ENCODE results near the gene GNA12. TPM values are rescaled to one million over a fixed set of nuclear protein-coding genes. Genes with fewer than 3 reads are reported as not detected.
A peak's percentile ranks its signal among the peaks of the same experiment; 100 is the strongest.

Gene GNA12
- total and polyA plus RNA-seq, 12 donors = 8.2 to 65.1 (median 42.9) TPM

DNA sequence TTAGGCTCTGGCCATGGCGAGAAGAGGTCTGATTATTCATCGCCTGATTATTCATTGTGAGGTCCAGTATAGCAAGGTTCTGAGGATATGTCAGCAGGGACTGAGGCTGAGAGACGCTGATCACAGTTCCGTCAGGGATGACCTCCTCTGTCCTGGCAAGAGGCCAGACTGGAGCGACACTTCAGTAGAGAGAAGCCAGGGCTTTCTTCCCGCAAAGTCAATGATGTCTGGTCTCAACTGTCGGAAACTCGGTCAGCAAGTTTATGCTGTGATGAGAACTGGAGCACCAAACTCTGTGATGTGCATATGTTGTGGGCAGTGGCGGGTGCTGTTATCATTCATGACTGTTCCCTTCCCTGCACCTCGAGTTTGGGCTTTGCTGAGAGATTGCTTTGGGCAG, 29.0 kb upstream of the GNA12 start:
- Histone ChIP-seq H3K36me3 (replicated peaks in 1 of 2) (no peaks in the 10 kb centered on the region), H3K9me3 (replicated peaks in 1 of 3) (no peaks in the 10 kb centered on the region), H3K27ac (no peak overlapping the region), H3K4me3 (no peak overlapping the region), H3K27me3 (no peaks in the 10 kb centered on the region), H3K4me1 (replicated peaks in 1 of 2) (no peaks in the 10 kb centered on the region)
- peak in 5 of 7 donors; percentile 39 to 78 (median 46) for DNase-seq
- 46 to 62% (median 54%) methylated on average over 9 to 10 of the region's 10 CpGs for WGBS, 4 donors
- intact Hi-C loops (cut with DNase I) = no loop called here
- no peak for TF ChIP-seq POLR2A (IDR thresholded peaks at IDR 0.05)
- TF ChIP-seq CTCF (IDR thresholded peaks at IDR 0.05) = no peak

- no peak overlapping the region for H3K4me3 ChIP-seq
- no peak for DNase-seq
- H3K36me3 ChIP-seq (replicated peaks in 1 of 2) = no peaks in the 10 kb centered on the region
- H3K4me1 ChIP-seq (replicated peaks in 1 of 2) = no peaks in the 10 kb centered on the region
- WGBS, 4 donors = 81 to 95% (median 88%) methylated on average over 10 of the region's 10 CpGs
- H3K9me3 ChIP-seq (replicated peaks in 1 of 3) = no peaks in the 10 kb centered on the region
- intact Hi-C loops (cut with DNase I) = no loop called here
- TF ChIP-seq CTCF (IDR thresholded peaks at IDR 0.05) (no peak), POLR2A (IDR thresholded peaks at IDR 0.05) (no peak)
- H3K27me3 ChIP-seq = no peaks in the 10 kb centered on the region
- no peak overlapping the region for H3K27ac ChIP-seq
Measured at GRCh38 chr7:2872296-2872874, 28.3 kb upstream of the GNA12 start.

DNA sequence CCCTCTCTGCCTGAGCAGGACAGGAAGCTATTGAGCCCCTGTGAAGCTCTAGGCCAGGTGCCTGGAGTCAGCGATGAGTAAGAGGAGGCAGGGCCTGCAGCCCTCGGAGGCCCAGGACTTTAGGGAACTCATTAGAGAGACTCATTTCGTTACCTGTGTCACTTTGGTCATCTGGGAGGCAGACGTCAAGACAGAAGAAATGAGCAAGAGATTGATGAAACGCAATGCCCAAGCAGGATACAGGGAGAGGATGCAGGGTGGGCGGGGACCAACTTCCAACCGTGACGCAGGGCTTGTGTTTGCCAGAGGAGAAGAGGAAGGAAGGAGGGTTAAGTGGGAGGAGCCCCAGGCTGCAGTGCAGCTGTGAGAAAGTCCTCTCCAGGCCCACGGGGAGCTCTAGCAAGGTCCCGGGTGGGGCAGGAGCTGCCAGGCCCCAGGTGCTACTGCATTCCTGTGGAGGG, 26.4 kb upstream of the GNA12 start:
- no peaks in the 10 kb centered on the region for H3K4me1 ChIP-seq (replicated peaks in 1 of 2)
- intact Hi-C loops (cut with DNase I) = no loop called here
- H3K4me3 ChIP-seq = no peak overlapping the region
- peak; percentile 50 to 90 (median 65) for DNase-seq
- H3K9me3 ChIP-seq (replicated peaks in 1 of 3) = no peaks in the 10 kb centered on the region
- no peak overlapping the region for H3K27ac ChIP-seq
- WGBS, 4 donors = 19 to 31% (median 29%) methylated on average over 10 of the region's 10 CpGs
- no peaks in the 10 kb centered on the region for H3K36me3 ChIP-seq (replicated peaks in 1 of 2)
- H3K27me3 ChIP-seq = no peaks in the 10 kb centered on the region
- TF ChIP-seq CTCF (IDR thresholded peaks at IDR 0.05) = no peak
- no peak for TF ChIP-seq POLR2A (IDR thresholded peaks at IDR 0.05)

DNA sequence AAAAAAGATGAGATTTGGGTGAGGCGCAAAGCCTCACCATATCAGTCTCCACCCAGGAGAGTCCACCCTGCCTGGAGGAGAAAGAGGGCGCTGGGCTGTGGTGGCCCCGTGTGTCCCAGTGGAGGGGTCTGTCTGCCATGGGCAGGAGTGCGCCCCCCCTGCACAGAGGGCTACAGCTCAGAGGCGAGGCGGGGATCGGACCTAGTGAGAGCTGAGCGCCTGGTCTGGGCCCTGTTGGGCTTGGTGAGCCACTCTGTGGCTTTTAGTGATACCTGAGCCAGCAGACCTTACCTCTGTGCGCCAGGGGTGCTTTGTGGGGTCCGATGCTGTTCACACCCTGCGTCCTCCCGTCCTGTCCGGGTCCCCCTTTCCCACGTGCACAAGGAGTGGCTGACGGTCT, 25.9 kb upstream of the GNA12 start:
- H3K27me3 ChIP-seq = no peaks in the 10 kb centered on the region
- TF ChIP-seq POLR2A (IDR thresholded peaks at IDR 0.05) (no peak), CTCF (IDR thresholded peaks at IDR 0.05) (no peak)
- no peak for DNase-seq
- no peaks in the 10 kb centered on the region for H3K36me3 ChIP-seq (replicated peaks in 1 of 2)
- 78 to 89% (median 84%) methylated on average over 3 to 15 of the region's 15 CpGs for WGBS, 4 donors
- intact Hi-C loops (cut with DNase I) = no loop called here
- H3K4me3 ChIP-seq = no peak overlapping the region
- H3K27ac ChIP-seq = no peak overlapping the region
- H3K9me3 ChIP-seq (replicated peaks in 1 of 3) = no peaks in the 10 kb centered on the region
- H3K4me1 ChIP-seq (replicated peaks in 1 of 2) = peaks cover 0 to 3% of the 10 kb centered on the region in 2 donors

All from adrenal gland (tissue), 12 donors.